Glomerular endothelial cell (primary cell): Measurements from ENCODE around the gene PIK3CD. TPM values are rescaled to one million over a fixed set of nuclear protein-coding genes. Genes with fewer than 3 reads are reported as not detected.
"Not testable (repeated sequence)": the region's sequence is repeated elsewhere in the genome, so short reads cannot be mapped to it uniquely, and the experiment has no call there.

ENCODE experiments used
- DNase-seq: peaks from one replicate; pipeline ENCODE4 v3.0.0-alpha.2; 2011; ENCODE audit warnings: low read depth, low spot score; ENCODE audit errors: extremely low read depth
- total RNA-seq: library from RNA; depleted of rRNA; stranded (reverse); fragments of >200 nt; gene quantifications from 2 replicates; pipeline ENCODE4 v1.2.3, GENCODE V29; 2015

Gene PIK3CD
- total RNA-seq, 1 donor from 2014 or later = 13.2 TPM

DNA sequence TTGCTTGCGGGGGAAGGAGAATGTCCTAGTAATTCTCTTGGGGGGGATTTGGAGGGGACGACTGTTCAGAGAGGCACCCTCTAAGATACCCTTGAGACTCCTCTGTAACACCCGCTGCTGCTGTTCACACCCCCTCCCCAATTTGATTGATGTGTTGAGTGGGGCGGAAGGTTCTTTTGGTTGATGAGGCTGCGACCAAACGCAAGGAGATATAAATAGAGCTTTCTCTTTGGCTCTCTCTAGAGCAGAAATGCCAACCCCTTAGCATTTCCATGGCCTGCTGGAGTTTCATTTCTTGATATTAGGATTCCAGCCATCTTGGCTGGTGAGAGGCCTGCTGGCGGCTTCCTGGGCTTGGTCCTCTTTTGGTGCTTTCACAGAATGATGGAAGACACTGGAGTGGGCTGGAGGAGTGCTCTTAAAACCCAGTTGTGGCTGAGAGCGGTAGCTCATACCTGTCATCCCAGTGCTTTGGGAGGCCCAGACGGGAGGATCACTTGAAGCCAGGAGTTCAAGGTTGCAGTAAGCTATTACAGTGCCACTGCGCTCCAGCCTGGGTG lies 2.0 kb downstream of the PIK3CD start:
- DNase-seq = no peak

DNA sequence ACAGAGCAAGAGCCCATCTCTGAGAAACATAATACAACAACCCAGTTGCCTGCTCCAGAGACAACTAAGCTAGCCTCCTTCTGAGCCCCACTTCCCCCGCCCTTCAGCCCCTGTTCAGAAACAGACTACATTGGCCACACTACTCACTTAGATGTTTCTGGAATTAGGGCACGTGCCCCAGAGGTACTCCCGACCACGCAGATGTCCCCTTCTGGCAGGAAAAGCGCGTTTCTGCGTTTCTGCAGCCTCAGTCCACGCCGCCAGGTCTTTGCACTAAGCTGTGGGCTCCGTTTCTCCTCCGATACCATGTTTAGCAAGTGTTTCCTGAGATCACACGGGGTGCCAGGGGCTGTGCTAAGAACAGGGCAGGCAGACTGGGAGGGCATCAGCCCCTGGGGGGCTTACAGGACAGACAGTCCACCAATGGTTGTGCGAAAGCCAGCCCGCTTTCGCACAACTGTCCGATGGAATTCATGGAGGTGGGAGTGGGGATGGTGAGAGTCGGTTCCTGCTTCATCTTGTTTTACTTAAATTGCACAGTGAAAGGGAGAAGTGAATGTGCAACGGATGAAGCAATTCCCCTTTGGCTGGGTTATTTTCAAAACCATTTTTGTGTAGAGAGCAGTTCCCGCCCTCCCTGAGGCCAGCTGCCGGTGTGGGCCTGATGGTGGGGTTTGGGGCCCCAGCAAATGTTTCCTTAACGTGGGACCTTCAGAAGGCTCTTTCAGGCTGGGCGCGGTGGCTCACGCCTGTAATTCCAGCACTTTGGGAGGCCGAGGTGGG lies 2.7 kb downstream of the PIK3CD start:
- no peak for DNase-seq

DNA sequence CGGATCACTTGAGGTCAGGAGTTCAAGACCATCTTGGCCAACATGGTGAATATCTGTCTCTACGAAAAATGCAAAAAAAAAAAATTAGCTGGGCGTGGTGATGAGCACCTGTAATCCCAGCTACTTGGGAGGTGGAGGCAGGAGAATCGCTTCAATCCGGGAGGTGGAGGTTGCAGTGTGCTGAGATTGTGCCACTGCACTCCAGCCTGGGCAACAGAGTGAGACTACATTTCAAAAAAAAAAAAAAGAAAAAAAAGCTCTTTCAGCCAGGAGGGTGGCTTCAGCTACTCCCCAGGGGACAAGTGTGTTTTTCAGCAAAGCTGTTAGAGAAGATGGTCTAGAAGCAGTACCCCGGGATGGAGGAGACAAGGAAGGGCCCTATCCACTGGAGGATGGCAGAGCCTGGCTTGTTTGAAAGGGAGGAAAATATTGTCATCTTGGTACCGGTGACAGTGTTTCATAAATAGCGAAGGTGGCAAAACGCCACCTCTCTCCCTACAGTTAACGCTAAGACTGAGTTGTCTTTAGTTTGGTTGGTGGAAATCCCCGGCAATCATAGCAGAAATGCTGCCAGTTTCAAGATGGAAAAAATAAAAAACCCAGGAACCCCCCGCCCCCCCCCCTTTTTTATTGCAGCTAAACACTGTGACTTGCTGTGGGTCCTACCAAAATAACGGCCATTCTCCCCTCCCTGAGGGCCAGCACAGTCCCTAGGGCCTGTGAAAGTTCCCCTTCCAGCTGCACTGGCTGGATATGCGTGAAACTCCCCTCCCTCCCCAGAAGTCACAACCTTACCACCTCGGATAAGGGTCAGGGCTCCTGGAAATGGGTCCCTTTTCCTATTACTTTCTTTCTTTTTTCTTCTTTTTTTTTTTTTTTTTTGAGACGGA lies 3.5 kb downstream of the PIK3CD start:
- DNase-seq = no peak

DNA sequence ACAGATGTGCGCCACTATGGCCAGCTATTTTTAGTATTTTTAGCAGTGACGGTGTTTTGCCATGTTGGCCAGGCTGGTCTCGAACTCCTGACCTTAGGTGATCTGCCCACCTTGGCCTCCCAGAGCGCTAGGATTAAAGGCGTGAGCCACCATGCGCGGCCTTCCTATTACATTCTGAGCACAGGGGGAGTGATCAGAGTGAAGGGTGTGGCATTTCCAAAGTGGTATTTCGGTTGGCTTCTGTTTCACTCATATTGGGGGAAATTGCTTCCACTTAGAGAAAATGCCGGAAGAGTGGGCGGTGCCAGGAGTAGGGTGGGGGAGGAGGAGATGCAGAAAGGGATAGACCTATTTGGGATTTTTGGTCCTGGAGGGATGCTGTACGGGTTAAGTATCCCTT lies 4.3 kb downstream of the PIK3CD start:
- no peak for DNase-seq

DNA sequence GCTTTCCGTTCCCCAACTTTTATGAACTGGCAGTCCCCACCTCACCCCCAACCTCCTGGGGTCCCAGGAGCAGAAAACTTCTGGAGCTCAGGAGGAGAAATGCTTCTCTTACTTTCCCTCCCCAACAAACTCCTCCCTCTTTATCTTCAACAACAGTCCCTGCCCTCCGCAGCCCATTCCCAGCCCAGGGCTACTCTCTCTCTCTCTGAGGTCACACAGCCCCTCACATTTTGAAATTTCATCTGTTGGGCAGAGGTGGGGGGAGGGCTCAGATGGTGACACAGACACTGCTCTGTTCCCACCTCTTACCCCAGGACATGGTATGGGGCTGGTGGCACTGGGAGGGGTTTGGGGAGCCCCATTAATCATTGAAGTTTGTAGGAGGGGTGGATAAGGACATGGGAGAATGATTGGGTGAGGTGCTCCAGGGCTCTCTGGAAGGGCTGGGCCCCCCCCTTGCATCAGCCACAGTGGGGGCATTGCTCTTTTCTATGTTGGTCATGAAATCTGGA lies 6.0 kb downstream of the PIK3CD start:
- DNase-seq = no peak

DNA sequence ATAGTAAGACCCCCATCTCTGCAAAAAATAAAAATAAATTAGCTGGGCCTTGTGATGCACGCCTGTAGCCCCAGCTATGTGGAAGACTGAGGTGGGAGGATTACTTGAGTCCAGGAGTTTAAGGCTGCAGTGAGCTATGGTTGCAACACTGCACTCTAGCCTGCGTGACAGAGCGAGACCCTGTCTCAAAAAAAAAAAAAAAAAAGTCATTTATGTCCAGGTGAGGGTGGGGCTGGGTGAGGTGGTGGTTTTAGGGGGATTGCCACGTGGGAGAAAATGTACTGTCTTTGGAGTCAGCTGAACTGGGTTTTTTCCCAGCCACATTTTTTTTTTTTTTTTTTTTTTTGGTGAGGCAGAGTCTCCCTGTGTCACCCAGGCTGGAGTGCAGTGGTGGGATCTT lies 6.7 kb downstream of the PIK3CD start:
- DNase-seq = no peak

DNA sequence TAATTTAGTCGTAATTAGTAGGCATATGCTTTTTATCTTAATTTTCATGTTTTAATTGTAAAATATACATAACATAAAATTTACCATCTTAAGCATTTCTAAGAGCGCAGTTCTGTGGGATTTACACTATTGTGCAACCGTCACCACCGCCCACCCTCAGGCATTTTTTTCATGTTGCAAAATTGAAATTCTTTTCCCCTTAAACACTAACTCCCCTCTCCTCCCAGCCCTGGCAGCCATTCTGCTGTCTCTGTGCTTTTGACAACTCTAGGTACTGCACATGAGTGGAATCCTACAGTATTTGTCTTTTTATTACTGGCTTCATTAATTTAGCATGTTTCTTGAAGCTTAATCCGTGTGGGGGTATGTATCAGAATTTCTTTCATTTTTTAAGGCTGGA lies 7.8 kb downstream of the PIK3CD start:
- no peak for DNase-seq

DNA sequence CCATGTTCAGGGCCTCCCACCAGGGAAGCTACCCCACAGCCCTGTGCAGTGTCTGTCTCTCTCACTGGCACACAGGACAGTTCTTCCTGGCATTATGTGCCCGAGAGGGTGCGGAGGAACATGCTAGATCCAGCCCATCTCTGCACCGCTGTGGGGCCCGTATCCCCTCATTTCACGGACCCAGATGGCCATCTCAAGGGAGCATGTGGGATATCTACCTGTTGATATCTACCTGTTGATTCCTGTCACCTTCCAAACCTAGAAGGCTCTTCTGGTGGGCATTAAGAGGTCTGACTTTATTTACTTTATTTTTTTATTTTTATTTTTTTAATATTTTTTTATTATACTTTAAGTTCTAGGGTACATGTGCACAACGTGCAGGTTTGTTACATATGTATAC lies 11.7 kb downstream of the PIK3CD start:
- no peak for DNase-seq

DNA sequence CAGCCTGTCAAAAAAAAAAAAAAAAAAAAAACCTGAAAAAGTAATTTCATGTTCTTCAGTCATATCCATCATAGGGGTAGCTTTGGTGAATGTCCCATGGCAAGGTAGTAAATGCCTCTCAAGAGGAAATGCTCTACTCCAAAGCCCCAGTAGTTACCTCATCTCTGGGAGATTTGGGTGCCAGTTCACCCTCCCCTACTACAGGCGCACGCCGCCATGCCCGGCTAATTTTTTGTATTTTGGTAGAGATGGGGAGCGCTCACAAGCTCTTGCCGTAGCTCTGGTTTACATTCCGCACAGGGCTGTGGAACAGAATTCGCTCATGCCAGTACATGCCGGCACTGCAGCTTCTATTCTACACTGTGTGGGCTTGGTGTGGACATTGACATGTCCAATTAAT lies 13.7 kb downstream of the PIK3CD start:
- DNase-seq = no peak

DNA sequence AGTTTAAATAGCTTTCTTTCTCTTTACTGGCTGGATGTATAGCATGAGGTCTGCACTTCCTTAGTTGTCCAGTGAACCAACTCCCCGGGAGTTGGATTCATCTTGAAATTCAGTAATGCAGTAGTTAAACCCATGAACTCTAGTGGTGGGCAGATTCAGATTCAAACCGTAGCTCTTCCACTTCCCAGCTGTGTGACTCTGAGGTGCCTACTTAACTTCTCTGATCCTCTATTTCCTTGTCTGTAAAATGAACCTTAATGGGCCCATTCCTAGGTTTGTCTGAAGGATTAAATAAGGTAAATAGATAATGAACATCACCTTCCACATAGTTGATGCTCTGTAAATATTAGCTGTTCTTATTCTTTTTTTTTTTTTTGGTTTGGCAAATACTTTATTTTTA lies 16.5 kb downstream of the PIK3CD start:
- no peak for DNase-seq

DNA sequence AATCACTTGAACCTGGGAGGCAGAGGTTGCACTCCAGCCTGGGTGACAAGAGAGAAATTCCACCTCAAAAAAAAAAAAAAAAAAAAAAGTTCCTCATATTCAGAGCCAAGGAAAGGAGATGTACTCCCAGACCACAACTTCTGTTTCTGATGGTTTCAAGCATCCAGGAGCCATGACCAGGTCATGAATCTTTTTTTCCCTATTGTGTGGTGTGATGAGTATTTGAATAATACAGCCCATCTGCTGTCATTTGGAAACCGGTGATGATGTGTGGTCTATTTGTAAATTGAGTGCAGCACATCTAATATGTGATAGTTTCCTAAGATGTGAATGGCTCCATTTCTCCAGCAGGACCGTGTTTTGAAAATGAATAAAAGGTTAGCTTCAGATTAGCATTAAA lies 18.6 kb downstream of the PIK3CD start:
- DNase-seq = no peak

DNA sequence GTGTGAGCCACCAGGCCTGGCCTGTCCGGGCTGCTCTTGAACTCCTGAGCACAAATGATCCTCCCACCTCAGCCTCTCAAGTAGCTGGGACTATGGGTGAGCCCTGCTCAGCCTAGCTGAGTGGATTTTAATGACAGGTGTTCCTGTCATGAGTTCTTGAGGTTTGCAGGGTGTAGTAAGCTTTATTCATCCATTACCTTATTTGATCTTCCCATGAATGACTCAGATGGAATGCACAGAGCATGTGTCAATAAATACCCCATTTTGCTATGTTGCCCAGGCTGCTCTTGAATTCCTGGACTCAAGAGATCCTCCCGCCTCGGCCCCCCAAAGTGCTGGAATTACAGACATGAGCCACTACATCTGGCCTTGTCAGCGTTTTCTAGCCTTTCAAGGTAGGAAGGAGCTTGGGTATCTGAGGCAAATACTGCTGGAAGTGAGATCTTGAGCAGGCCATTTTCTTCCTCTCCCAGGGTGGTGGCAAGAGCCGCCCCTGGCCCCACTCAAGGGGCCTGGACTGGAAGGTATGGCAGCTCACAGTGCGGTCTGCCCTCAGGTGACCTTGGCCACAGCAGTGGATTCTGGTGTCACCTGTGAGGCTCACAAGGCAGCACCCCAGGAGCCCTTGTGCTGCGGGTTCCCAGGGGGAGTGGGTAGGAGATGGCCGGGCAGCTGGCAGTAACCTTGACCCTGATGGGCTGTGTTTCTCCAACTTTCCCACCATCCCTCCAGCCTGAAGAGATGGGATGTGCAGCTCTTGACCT lies 20.0 kb downstream of the PIK3CD start:
- no peak for DNase-seq

DNA sequence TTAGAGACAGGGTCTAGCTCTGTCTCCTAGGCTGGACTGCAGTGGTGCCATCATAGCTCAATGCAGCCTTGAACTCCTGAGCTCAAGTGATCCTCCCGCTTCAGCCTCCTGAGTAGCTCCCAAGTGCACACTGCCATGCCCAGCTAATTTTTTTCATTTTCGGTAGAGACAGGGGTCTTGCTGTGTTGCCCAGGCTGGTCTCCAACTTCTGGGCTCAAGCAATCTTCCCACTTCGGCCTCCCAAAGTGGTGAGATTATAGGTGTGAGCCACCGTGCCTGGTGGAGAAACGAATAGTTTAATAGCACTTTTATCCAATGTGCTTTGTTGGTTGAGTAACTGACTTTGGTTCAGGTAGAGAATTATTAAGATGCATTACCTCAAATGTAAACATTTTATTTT lies 20.9 kb downstream of the PIK3CD start:
- DNase-seq = no peak

DNA sequence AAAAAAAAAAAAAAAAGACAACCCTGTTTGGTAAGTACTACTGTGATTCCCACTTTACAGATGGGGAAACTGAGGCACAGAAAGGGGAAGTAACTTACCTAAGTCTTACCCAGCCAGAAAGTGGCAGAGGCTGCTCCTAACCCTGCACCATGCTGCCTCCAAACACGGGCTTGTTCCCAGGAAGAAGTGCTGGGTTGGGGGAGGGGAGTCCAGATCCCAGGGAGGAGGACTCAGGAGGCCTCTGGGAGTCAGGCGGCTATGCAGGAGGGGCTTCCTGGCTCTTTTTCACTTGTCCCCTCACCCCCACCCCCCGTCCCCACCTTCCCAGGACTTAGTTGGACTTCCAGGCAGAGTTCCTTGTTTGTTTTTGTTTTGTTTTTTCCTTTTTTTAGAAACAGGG lies 23.9 kb downstream of the PIK3CD start:
- DNase-seq = no peak

DNA sequence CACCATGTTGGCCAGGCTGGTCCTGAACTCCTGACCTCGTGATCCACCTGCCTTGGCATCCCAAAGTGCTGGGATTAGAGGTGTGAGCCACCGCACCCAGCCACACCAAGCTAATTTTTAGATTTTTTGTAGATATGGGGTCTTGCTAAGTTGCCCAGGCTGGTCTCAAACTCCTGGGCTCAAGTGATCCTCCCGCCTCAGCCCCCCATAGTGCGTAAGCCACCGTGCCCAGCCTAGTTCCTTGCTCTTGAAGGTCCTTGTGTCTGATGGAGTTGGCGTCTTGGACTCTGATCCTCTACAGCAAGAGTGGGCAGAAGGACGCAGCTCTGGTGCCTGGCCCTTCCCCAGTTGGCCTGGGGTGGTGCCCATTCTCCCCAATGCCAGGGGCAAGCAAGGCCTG lies 24.6 kb downstream of the PIK3CD start:
- not testable (repeated sequence) for DNase-seq

DNA sequence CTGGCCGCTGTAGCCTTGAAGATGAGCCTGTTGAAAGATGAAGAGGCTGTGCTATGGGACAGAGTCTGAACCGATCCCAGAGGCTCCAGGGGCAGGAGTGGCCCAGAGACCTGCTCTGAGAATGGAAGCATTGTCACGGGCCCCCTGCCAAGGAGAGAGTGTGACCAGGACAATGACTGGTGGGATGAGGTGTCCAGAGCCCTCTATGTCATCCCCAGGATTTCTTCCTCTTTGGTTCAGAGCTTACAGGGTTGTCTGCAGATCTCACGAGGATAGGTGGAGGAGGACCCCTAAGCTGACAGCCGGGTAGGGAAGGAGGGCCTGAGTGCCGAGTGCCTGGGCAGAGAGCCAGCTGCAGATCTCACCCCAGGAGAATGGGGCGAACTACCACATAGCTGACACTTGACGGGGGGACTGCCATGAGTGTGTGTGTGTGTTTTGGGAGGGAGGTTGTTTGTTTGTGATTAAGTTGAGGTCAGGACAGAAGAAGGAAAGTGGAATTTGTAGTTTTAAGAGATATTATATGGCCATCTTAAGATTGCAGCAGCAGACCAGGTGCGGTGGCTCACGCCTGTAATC lies 25.4 kb downstream of the PIK3CD start:
- DNase-seq = no peak

DNA sequence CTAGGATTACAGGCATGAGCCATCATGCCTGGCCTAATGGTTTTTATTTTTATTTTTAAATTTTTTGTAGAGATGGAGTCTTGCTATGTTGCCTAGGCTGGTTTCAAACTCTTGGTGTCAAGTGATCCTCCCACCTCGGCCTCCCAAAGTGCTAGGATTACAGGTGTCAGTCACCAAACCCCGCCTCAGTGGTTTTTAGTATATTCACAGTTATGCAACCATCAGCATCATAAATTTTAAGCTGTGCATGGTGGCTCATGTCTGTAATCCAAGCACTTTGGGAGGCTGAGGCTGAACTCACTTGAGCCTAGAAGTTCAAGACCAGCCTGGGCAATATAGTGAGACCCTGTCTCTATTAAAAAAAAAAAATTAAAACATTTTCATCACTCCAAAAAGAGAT lies 28.6 kb downstream of the PIK3CD start:
- DNase-seq = no peak

DNA sequence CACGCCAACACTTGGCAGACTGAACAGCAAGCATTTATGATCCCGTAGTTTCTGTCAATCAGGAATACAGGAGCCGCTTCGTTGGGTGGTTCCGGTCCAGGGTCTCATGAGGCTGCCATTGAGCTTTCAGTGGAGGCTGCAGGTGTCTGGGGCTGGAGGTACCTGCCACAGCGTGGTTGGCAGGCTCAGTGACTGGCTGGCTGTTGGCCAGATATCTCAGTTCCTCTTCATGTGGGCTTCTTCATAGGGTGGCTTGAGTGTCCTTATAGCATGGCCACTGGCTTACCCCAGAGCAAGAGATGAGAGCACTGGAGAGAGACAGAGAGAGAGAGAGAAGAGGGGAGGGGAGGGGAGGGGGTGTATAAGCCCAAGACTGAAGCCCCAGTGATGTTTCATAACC lies 29.3 kb downstream of the PIK3CD start:
- DNase-seq = no peak

DNA sequence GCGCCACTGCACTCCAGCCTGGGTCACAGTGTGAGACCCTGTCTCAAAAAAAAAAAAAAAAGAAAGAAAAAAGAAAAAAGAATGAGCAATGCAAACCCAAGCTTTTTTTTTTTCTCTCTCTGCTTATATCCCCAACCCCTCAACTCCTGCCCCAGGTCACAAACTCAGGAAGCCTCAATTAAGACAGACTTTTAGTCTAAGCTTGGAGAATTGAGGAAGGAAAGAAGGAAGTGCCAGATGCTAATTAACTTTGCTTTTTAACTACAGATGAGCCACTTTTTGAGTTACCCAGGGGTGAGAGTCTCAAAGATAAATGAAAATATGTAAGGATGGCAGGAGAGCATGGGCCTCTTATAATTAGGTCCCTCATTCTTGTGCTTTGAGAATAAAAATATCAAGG lies 33.3 kb downstream of the PIK3CD start:
- DNase-seq = no peak

DNA sequence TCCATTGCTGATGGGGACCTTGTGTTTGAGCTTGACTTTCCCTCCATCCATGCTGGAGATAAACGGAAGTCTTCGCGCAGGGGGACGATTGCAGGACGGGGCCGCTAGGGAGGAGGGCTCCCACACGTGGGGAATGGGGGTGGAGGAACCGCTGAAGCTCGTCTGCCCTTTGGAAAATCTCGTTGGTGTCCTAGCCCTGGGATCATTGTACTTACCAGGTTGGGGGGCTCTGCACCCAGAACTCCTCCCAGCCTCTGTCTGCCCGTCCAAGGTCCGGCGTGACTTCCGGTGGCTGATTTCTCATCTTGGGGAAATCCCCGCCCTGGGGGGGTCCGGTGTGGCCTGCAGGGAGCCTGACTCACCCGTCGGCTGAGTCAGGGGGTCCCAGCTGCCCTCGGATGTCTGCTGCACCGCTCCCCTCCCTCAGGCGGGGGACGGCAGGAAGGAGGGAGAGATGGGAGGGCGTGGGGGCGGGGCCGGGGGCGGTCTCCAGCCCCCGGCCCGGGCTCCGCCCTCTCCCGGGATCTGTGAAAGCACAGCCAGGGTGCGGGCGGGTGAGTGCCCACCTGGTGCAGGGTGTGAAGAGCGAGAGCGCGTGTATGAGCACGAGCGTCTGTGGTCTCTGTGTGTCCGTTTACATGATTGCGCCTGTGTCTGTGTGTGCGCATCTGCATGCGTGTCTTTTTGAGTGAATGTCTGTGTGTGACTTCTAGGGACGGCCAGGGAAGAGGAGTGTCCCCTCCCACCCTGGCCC lies 35.8 kb downstream of the PIK3CD start:
- no peak for DNase-seq
